ENCODE data around the gene MGP. TPM values are rescaled to one million over a fixed set of nuclear protein-coding genes. Genes with fewer than 3 reads are reported as not detected.

MGP gene
- polyA plus RNA-seq, 1 experiment: 4.0 TPM

DNA sequence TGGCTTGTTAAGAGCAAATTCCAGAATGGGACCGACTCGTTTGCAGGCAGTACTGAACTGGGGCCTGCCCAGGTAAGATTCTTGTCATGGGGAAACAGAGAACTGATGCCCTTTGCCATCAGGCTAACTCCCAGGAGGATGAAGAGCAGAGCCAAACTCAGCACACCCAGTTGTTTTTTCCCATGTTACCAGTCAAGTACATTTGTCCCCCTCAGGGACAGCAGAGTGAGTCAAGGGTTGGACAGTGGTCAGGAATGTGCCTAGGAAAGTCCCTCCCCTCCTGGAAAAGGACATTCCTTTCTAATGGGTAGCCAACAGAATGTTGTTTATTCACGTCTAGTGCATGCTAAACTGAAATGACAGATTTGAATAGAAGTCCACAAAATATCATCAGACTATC lies 43.9 kb downstream of the MGP start:
- Histone ChIP-seq H3K9me3 (ENCODE audit: control insufficient read depth, insufficient read depth, low read length) (no peaks in the 10 kb centered on the region), H3K4me3 (ENCODE audit: low read depth, low read length) (no peak overlapping the region), H3K27me3 (ENCODE audit: control insufficient read depth, insufficient read depth, low read length) (no peaks in the 10 kb centered on the region), H3K27ac (ENCODE audit: low read depth, low read length) (no peak overlapping the region)
- TF ChIP-seq, protein P1, sequence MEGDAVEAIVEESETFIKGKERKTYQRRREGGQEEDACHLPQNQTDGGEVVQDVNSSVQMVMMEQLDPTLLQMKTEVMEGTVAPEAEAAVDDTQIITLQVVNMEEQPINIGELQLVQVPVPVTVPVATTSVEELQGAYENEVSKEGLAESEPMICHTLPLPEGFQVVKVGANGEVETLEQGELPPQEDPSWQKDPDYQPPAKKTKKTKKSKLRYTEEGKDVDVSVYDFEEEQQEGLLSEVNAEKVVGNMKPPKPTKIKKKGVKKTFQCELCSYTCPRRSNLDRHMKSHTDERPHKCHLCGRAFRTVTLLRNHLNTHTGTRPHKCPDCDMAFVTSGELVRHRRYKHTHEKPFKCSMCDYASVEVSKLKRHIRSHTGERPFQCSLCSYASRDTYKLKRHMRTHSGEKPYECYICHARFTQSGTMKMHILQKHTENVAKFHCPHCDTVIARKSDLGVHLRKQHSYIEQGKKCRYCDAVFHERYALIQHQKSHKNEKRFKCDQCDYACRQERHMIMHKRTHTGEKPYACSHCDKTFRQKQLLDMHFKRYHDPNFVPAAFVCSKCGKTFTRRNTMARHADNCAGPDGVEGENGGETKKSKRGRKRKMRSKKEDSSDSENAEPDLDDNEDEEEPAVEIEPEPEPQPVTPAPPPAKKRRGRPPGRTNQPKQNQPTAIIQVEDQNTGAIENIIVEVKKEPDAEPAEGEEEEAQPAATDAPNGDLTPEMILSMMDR (IDR thresholded peaks at IDR 0.05; ENCODE audit: low read depth, low read length): no peak
- POLR2A ChIA-PET: no interaction called here
- CTCF ChIA-PET: interaction anchor here (1.6 kb wide), 1 partner anchor 154 kb away, joined by 8 read pairs; no protein-coding TSS in a partner anchor
- no peak for DNase-seq (ENCODE audit: low read depth, low spot score)

DNA sequence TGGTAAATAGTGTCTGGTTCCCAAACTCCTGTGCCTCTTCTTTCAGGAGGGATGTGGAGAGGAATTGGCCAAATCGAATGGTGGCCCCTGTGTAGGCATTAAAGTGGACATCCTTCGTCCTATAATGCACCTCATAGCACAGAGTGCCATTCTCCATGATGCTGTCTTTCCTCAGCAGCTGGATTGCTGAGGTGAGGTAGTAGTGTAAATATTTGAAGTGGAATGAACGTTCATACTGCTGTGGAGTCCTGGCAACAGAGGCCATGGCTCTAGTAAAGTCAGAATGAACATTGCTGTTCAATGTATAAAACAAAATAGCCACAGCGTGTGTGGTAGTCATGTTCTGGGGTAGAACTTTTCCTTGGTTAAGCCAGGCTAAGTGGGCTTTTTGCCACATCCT lies 45.0 kb downstream of the MGP start:
- no peak overlapping the region for H3K27ac ChIP-seq (ENCODE audit: low read depth, low read length)
- no peak overlapping the region for H3K4me3 ChIP-seq (ENCODE audit: low read depth, low read length)
- POLR2A ChIA-PET: no interaction called here
- TF ChIP-seq, protein P1 (IDR thresholded peaks at IDR 0.05; ENCODE audit: low read depth, low read length): no peak
- H3K9me3 ChIP-seq (ENCODE audit: control insufficient read depth, insufficient read depth, low read length): no peaks in the 10 kb centered on the region
- DNase-seq (ENCODE audit: low read depth, low spot score): no peak
- CTCF ChIA-PET: interaction anchor here (0.9 to 1.6 kb wide), 2 partner anchors 155 kb away, joined by 3 to 8 read pairs; no protein-coding TSS in a partner anchor
- H3K27me3 ChIP-seq (ENCODE audit: control insufficient read depth, insufficient read depth, low read length): no peaks in the 10 kb centered on the region

DNA sequence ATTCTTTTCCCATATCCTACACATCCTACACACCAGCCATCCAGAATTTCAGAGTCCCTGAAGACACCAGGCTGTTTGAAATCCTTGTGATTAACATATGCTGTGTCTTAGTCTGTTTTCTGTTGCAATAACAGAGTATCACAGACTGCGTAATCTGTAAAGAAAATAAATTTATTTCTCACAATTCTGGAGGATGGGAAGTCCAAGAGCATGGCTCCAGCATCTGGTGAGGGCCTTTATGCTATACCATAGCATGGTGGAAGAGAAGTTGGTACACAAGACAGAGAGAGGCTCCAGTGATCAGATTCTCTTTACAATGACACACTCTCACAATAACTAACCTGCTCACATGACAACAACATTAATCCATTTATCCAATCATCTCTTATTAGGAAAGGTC lies 46.4 kb downstream of the MGP start:
- Histone ChIP-seq H3K27ac (ENCODE audit: low read depth, low read length) (no peak overlapping the region), H3K27me3 (ENCODE audit: control insufficient read depth, insufficient read depth, low read length) (no peaks in the 10 kb centered on the region), H3K4me3 (ENCODE audit: low read depth, low read length) (no peak overlapping the region), H3K9me3 (ENCODE audit: control insufficient read depth, insufficient read depth, low read length) (no peaks in the 10 kb centered on the region)
- TF ChIP-seq, protein P1 (IDR thresholded peaks at IDR 0.05; ENCODE audit: low read depth, low read length): no peak
- POLR2A ChIA-PET: no interaction called here
- DNase-seq (ENCODE audit: low read depth, low spot score): no peak
- CTCF ChIA-PET: interaction anchor here (1.0 kb wide), 1 partner anchor 28 kb away, joined by 3 read pairs; no protein-coding TSS in a partner anchor

DNA sequence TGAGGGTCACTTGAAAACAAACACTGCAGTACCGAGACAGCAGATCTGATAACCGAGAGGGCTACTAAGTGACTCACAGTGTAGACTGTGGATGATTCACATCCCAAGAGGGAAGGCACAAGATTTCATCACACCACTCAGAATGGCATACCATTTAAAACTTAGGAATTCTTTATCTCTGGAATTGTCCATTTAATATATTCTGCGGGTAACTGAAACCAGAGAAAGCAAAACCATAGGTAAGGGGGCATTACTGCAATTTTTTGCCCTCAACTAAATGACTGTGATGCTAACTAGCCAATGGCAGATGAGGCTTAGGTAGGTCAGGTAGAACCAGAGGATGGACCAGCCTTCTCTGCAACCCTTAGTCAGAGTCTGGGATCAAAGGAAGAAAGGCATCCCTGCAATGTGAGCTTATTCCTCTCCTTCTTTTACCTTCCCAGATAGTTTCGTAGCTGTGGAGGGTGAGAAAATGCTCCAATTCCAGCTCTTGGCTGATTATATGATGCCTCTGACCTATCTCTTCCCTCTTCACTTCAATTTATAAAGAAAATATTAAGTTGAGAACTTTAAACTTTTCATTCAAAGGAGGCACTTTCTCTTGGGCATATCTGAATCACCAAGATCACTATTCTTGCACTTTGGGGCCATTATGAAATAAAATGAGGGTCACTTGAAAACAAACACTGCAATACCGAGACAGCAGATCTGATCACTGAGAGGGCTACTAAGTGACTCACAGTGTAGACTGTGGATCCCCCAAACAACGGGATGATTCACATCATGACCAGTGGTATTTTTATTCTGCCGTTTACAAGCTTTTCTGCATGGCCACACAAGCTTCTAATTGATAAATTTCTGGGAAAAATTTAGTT lies 49.1 kb downstream of the MGP start:
- Histone ChIP-seq H3K4me3 (ENCODE audit: low read depth, low read length) (peak overlapping the region; percentile 15), H3K27ac (ENCODE audit: low read depth, low read length) (peak overlapping the region; percentile 62), H3K27me3 (ENCODE audit: control insufficient read depth, insufficient read depth, low read length) (no peaks in the 10 kb centered on the region), H3K9me3 (ENCODE audit: control insufficient read depth, insufficient read depth, low read length) (no peaks in the 10 kb centered on the region)
- ChIA-PET POLR2A (interaction anchor here (0.8 to 1.0 kb wide), 2 partner anchors 33 to 66 kb away, joined by 3 to 4 read pairs; partner anchors contain the start of genes C12orf60 and WBP11), CTCF (interaction anchor here (0.5 to 1.9 kb wide), 7 partner anchors 10 to 1676 kb away, joined by 3 to 13 read pairs (median 4); no protein-coding TSS in a partner anchor)
- peak; percentile 38 for DNase-seq (ENCODE audit: low read depth, low spot score)
- TF ChIP-seq, protein P1 (IDR thresholded peaks at IDR 0.05; ENCODE audit: low read depth, low read length): no peak

DNA sequence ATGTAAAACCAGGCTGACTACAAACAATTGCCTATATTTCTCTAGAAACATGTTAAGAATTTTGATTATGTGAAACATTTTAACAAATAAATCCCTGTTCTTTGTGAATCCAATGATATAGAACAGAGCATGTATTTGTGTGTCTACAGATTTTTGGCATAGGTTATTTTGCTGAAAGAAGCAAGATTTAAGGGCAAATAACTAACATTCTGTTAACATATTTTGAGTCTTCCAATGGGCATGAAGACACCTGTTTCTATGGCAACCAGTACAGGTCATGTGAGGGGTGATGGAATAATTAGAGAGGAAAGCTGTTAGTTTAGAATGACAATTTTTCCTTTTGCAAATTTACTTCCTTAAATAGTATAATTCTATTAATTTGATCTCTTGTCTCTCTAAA lies 51.1 kb downstream of the MGP start:
- POLR2A ChIA-PET: no interaction called here
- Histone ChIP-seq H3K9me3 (ENCODE audit: control insufficient read depth, insufficient read depth, low read length) (no peaks in the 10 kb centered on the region), H3K27me3 (ENCODE audit: control insufficient read depth, insufficient read depth, low read length) (no peaks in the 10 kb centered on the region), H3K4me3 (ENCODE audit: low read depth, low read length) (no peak overlapping the region), H3K27ac (ENCODE audit: low read depth, low read length) (no peak overlapping the region)
- DNase-seq (ENCODE audit: low read depth, low spot score): no peak
- TF ChIP-seq, protein P1 (IDR thresholded peaks at IDR 0.05; ENCODE audit: low read depth, low read length): no peak
- CTCF ChIA-PET: interaction anchor here (1.1 kb wide), 1 partner anchor 11 kb away, joined by 3 read pairs; no protein-coding TSS in a partner anchor
